LNCaP clone FGC (cell line): ENCODE data around the gene KRT16.

Experiments used
- DNase-seq: peaks from one replicate; pipeline ENCODE4 v3.0.0-alpha.2; 2011; ENCODE audit warnings: low read depth
- H3K4me3 ChIP-seq: 2 replicates; pipeline ENCODE4 v1.5.1; 2011; ENCODE audit warnings: mild to moderate bottlenecking, low read depth, low read length, control low read depth
- TF ChIP-seq, protein P1 (sequence below): IDR thresholded peaks from 2 replicates; pipeline ENCODE4 v1.5.1; 2012; ENCODE audit warnings: mild to moderate bottlenecking; ENCODE audit not compliant: control insufficient read depth, insufficient read depth; ENCODE audit errors: extremely low read depth

KRT16 gene

GRCh38 chr17:41567317-41567716 is 45.2 kb downstream of the KRT16 start:
- no peak overlapping the region for H3K4me3 ChIP-seq
- DNase-seq, result no peak
- TF ChIP-seq, protein P1, sequence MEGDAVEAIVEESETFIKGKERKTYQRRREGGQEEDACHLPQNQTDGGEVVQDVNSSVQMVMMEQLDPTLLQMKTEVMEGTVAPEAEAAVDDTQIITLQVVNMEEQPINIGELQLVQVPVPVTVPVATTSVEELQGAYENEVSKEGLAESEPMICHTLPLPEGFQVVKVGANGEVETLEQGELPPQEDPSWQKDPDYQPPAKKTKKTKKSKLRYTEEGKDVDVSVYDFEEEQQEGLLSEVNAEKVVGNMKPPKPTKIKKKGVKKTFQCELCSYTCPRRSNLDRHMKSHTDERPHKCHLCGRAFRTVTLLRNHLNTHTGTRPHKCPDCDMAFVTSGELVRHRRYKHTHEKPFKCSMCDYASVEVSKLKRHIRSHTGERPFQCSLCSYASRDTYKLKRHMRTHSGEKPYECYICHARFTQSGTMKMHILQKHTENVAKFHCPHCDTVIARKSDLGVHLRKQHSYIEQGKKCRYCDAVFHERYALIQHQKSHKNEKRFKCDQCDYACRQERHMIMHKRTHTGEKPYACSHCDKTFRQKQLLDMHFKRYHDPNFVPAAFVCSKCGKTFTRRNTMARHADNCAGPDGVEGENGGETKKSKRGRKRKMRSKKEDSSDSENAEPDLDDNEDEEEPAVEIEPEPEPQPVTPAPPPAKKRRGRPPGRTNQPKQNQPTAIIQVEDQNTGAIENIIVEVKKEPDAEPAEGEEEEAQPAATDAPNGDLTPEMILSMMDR, result no peak

DNA sequence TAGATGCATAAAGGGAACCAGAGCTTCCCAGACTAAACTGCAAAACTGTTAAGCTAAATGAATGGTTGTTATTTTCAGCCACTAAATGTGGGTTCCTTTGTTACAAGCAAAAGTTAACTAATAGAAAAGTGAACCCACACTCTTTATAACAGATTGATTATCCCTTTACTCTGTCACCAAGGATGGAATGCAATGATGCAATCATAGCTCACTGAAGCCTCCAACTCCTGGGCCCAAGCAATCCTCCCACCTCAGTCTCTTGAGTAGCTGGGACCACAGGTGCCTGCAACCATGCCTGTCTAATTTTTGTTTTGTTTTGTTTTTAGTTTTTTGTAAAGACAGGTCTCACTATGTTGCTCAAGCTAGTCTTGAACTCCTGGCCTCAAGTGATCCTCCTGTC is 47.2 kb downstream of the KRT16 start:
- H3K4me3 ChIP-seq, result no peak overlapping the region
- TF ChIP-seq, protein P1, result no peak
- DNase-seq, result no peak

DNA sequence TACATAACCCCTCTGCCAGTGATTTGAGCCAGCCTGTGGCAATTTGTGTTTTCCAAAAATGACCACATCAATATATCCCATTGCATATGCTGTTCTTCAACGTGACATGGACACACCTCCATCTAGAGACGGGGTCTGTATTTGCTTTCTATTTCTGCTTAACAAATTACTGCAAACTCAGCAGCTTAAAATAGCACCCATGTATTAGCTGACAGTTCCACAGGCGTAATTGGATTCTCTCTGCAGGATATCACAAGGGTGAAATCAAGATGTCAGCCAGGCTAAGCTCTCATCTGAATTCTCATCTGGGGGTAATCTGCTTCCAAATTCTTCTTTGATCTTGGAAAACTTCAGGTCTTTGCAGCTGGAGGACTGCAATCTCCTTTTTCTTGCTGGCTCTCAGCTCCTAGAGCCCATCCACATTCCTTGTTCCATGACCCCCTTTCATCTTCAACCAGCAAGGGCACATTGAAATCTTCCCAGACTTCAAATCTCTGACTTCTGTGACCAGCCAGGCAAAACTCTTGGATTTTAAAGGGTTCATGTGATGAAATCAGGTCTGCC is 48.9 kb downstream of the KRT16 start:
- H3K4me3 ChIP-seq, result no peak overlapping the region
- TF ChIP-seq, protein P1, result no peak
- no peak for DNase-seq

DNA sequence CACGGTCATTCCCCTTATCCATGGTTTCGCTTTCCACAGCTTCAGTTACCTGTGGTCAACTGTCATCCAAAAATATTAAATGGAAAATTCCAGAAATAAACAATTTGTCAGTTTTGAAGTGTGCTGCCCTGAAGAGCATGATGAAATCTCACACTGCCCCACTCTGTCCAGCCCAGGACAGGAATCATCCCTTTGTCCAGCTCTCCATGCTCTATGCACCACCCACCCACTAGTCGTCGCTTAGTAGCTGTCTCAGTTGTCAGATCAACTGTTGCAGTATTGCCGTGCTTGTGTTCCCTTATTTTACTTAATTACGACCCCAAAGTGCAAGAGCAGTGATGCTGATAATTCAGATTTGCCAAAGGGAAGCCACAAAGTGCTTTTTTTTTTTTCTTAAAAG is 51.0 kb downstream of the KRT16 start:
- H3K4me3 ChIP-seq, result no peak overlapping the region
- no peak for DNase-seq
- TF ChIP-seq, protein P1, result no peak
